ENCODE measurements around the gene BBS9.

Gene BBS9

DNA sequence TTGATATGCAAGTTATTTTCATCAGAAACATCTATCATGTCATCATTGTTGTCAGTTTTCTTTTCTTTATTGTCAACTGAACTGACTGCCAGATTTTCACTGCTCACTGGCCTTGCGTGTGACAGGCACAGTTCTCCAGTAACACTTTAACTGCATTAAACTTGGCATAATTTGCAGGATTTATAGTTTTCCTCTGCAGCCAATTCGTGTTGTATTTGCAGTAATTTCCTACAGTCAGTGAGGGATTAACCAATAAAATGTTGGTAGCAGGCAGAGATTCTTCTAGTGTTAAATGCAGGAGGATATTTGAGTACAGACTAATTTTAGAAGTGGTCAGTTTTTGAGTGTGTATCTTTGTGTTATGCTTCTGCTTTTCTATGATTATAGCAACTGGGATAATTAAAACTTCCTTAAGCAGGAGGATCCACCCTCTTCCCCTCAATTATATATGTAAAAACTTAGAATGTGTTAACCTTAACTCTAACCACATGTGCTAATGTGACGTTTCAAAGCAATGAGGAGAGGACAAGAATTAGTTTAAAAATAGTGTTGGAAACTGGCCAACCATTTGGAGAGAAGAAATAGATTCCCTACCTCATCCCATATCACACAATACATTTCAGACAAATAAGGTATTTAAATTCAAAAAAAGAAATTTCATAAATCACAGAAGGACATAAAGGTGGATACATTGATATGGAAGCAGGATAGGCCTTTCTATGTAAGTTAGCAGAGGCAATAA lies 410.5 kb downstream of the BBS9 start:
- peaks cover 7% of the 10 kb centered on the region for H3K36me3 ChIP-seq (ENCODE audit: control insufficient read depth, insufficient read depth, low read length)
- H3K9me3 ChIP-seq (ENCODE audit: control insufficient read depth, insufficient read depth, low read length) = no peaks in the 10 kb centered on the region
- H3K9ac ChIP-seq (ENCODE audit: low read depth, low read length) = no peak overlapping the region
- no peaks in the 10 kb centered on the region for H3K27me3 ChIP-seq (ENCODE audit: control insufficient read depth, insufficient read depth, low read length)
- no peak overlapping the region for H3K4me3 ChIP-seq (ENCODE audit: low read depth, low read length)
- H3K4me1 ChIP-seq (ENCODE audit: control insufficient read depth, insufficient read depth, low read length) = peaks cover under 1% of the 10 kb centered on the region

GRCh38 chr7:33547880-33548279 lies 418.5 kb downstream of the BBS9 start:
- H3K9ac ChIP-seq (ENCODE audit: low read depth, low read length) = no peak overlapping the region
- H3K9me3 ChIP-seq (ENCODE audit: control insufficient read depth, insufficient read depth, low read length) = no peaks in the 10 kb centered on the region
- H3K4me1 ChIP-seq (ENCODE audit: control insufficient read depth, insufficient read depth, low read length) = no peaks in the 10 kb centered on the region
- no peaks in the 10 kb centered on the region for H3K36me3 ChIP-seq (ENCODE audit: control insufficient read depth, insufficient read depth, low read length)
- no peaks in the 10 kb centered on the region for H3K27me3 ChIP-seq (ENCODE audit: control insufficient read depth, insufficient read depth, low read length)
- no peak overlapping the region for H3K4me3 ChIP-seq (ENCODE audit: low read depth, low read length)

- Histone ChIP-seq H3K9ac (ENCODE audit: low read depth, low read length) (no peak overlapping the region), H3K4me3 (ENCODE audit: low read depth, low read length) (no peak overlapping the region), H3K4me1 (ENCODE audit: control insufficient read depth, insufficient read depth, low read length) (no peaks in the 10 kb centered on the region), H3K9me3 (ENCODE audit: control insufficient read depth, insufficient read depth, low read length) (no peaks in the 10 kb centered on the region), H3K36me3 (ENCODE audit: control insufficient read depth, insufficient read depth, low read length) (no peaks in the 10 kb centered on the region), H3K27me3 (ENCODE audit: control insufficient read depth, insufficient read depth, low read length) (no peaks in the 10 kb centered on the region)
Observed at GRCh38 chr7:33550363-33550762, 421.0 kb downstream of the BBS9 start.

DNA sequence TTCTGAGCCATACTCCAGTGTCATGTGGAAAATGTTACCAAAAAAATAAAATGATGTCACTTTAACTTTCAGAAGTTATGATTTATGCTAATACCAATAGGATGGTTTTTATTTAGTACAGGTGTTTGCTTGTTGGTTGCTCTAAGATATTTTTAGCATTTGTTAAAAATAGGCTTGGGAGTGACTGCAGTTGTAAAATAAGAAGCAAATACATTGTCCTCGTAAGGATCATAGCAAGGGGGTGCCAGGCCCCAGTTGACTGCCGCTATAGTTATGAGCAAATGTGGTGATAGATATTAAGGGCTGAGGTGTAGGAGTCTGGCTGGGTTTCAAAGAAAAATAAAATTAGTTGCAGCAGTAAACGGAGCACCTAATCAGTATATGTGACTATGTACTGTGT lies 421.6 kb downstream of the BBS9 start:
- no peak overlapping the region for H3K4me3 ChIP-seq (ENCODE audit: low read depth, low read length)
- H3K9ac ChIP-seq (ENCODE audit: low read depth, low read length) = no peak overlapping the region
- no peaks in the 10 kb centered on the region for H3K36me3 ChIP-seq (ENCODE audit: control insufficient read depth, insufficient read depth, low read length)
- H3K27me3 ChIP-seq (ENCODE audit: control insufficient read depth, insufficient read depth, low read length) = no peaks in the 10 kb centered on the region
- no peaks in the 10 kb centered on the region for H3K4me1 ChIP-seq (ENCODE audit: control insufficient read depth, insufficient read depth, low read length)
- no peaks in the 10 kb centered on the region for H3K9me3 ChIP-seq (ENCODE audit: control insufficient read depth, insufficient read depth, low read length)

GRCh38 chr7:33554046-33554445 lies 424.7 kb downstream of the BBS9 start:
- H3K9ac ChIP-seq (ENCODE audit: low read depth, low read length) = no peak overlapping the region
- H3K36me3 ChIP-seq (ENCODE audit: control insufficient read depth, insufficient read depth, low read length) = no peaks in the 10 kb centered on the region
- no peaks in the 10 kb centered on the region for H3K4me1 ChIP-seq (ENCODE audit: control insufficient read depth, insufficient read depth, low read length)
- H3K27me3 ChIP-seq (ENCODE audit: control insufficient read depth, insufficient read depth, low read length) = no peaks in the 10 kb centered on the region
- no peak overlapping the region for H3K4me3 ChIP-seq (ENCODE audit: low read depth, low read length)
- no peaks in the 10 kb centered on the region for H3K9me3 ChIP-seq (ENCODE audit: control insufficient read depth, insufficient read depth, low read length)

DNA sequence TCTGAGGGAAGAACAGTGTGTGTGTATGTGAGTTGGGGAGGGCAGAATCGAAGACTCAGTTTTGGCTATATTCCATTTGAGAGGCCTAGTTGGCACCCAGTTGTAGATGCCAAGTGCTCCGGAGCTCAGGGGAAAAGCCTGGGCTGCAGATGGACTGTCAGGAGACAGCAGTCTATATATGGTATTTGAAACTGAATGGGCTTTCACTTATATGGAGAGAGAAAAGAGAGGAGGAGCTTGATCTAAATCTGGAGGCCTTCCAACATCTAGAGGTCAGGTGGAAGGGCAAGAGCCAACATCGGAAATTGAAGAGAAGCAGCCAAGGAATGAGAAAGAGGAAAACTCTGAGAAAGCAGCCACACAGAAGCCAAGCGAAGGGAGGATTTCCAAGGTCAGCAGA lies 425.2 kb downstream of the BBS9 start:
- Histone ChIP-seq H3K4me1 (ENCODE audit: control insufficient read depth, insufficient read depth, low read length) (no peaks in the 10 kb centered on the region), H3K9me3 (ENCODE audit: control insufficient read depth, insufficient read depth, low read length) (no peaks in the 10 kb centered on the region), H3K4me3 (ENCODE audit: low read depth, low read length) (no peak overlapping the region), H3K27me3 (ENCODE audit: control insufficient read depth, insufficient read depth, low read length) (no peaks in the 10 kb centered on the region), H3K36me3 (ENCODE audit: control insufficient read depth, insufficient read depth, low read length) (no peaks in the 10 kb centered on the region), H3K9ac (ENCODE audit: low read depth, low read length) (no peak overlapping the region)

DNA sequence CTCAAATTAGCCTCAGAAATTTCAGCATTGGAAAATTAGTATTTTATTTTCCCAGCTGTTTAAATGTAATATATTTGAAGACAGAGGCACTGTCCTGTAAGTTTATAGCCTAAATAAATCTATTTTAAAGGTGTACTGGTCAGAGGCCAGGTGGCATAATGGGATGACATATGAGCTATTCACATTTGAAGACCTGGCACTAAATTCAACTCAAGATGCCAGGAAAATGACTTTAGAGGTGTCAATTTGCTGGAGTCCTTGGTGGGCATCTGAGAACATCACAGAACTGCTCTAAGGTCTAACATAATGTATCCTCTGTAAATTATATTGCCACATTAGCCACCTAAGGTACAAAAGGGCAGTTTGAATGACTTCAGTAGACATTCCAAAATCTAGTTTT lies 427.1 kb downstream of the BBS9 start:
- Histone ChIP-seq H3K4me1 (ENCODE audit: control insufficient read depth, insufficient read depth, low read length) (no peaks in the 10 kb centered on the region), H3K27me3 (ENCODE audit: control insufficient read depth, insufficient read depth, low read length) (no peaks in the 10 kb centered on the region), H3K36me3 (ENCODE audit: control insufficient read depth, insufficient read depth, low read length) (no peaks in the 10 kb centered on the region), H3K4me3 (ENCODE audit: low read depth, low read length) (no peak overlapping the region), H3K9ac (ENCODE audit: low read depth, low read length) (no peak overlapping the region), H3K9me3 (ENCODE audit: control insufficient read depth, insufficient read depth, low read length) (no peaks in the 10 kb centered on the region)

- Histone ChIP-seq H3K4me3 (ENCODE audit: low read depth, low read length) (no peak overlapping the region), H3K9ac (ENCODE audit: low read depth, low read length) (no peak overlapping the region), H3K27me3 (ENCODE audit: control insufficient read depth, insufficient read depth, low read length) (no peaks in the 10 kb centered on the region), H3K36me3 (ENCODE audit: control insufficient read depth, insufficient read depth, low read length) (no peaks in the 10 kb centered on the region), H3K9me3 (ENCODE audit: control insufficient read depth, insufficient read depth, low read length) (no peaks in the 10 kb centered on the region), H3K4me1 (ENCODE audit: control insufficient read depth, insufficient read depth, low read length) (no peaks in the 10 kb centered on the region)
Observed at GRCh38 chr7:33558549-33559323, 429.4 kb downstream of the BBS9 start.

DNA sequence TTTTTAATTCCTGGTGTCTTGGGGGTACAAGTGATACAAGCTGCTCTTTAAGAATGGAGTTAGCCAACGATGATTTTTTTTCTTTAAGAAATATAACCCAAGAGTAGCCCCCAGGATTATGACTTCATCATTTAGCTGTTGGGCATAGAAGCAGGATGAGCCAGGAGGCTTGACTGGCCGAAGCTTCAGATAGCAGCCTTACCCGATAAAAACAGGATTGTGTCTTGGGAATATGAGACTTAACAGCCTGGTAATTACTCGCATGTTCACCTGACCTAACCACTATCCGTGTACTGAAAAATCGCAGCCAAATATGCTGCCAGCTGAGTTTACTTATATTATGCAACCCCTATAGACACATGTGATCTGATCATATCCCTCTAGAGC lies 430.0 kb downstream of the BBS9 start:
- H3K9me3 ChIP-seq (ENCODE audit: control insufficient read depth, insufficient read depth, low read length) = no peaks in the 10 kb centered on the region
- H3K27me3 ChIP-seq (ENCODE audit: control insufficient read depth, insufficient read depth, low read length) = no peaks in the 10 kb centered on the region
- no peak overlapping the region for H3K9ac ChIP-seq (ENCODE audit: low read depth, low read length)
- no peaks in the 10 kb centered on the region for H3K36me3 ChIP-seq (ENCODE audit: control insufficient read depth, insufficient read depth, low read length)
- H3K4me1 ChIP-seq (ENCODE audit: control insufficient read depth, insufficient read depth, low read length) = no peaks in the 10 kb centered on the region
- H3K4me3 ChIP-seq (ENCODE audit: low read depth, low read length) = no peak overlapping the region

DNA sequence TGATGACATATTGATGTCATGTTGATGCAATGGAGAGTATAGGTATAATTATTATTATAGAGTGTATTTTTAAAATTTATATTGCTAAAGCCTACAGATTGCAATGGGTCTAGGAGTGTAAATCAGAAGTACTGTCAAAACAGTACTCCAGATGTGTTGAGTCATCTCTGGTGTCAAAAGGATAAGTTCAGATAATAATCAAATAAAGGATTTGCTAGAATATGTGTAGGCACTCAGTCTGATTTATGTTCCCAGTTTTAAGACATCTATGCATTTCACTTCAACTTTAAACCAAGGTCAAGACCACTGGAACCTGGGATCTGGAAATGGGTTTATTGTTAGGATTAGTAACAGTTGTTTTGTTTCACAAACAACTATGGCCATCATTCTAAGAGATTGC lies 433.6 kb downstream of the BBS9 start:
- H3K27me3 ChIP-seq (ENCODE audit: control insufficient read depth, insufficient read depth, low read length) = no peaks in the 10 kb centered on the region
- no peak overlapping the region for H3K4me3 ChIP-seq (ENCODE audit: low read depth, low read length)
- H3K36me3 ChIP-seq (ENCODE audit: control insufficient read depth, insufficient read depth, low read length) = no peaks in the 10 kb centered on the region
- no peaks in the 10 kb centered on the region for H3K9me3 ChIP-seq (ENCODE audit: control insufficient read depth, insufficient read depth, low read length)
- no peak overlapping the region for H3K9ac ChIP-seq (ENCODE audit: low read depth, low read length)
- H3K4me1 ChIP-seq (ENCODE audit: control insufficient read depth, insufficient read depth, low read length) = no peaks in the 10 kb centered on the region

GRCh38 chr7:33563651-33564050 lies 434.3 kb downstream of the BBS9 start:
- H3K27me3 ChIP-seq (ENCODE audit: control insufficient read depth, insufficient read depth, low read length) = no peaks in the 10 kb centered on the region
- no peak overlapping the region for H3K9ac ChIP-seq (ENCODE audit: low read depth, low read length)
- H3K36me3 ChIP-seq (ENCODE audit: control insufficient read depth, insufficient read depth, low read length) = no peaks in the 10 kb centered on the region
- H3K4me3 ChIP-seq (ENCODE audit: low read depth, low read length) = no peak overlapping the region
- no peaks in the 10 kb centered on the region for H3K4me1 ChIP-seq (ENCODE audit: control insufficient read depth, insufficient read depth, low read length)
- H3K9me3 ChIP-seq (ENCODE audit: control insufficient read depth, insufficient read depth, low read length) = no peaks in the 10 kb centered on the region

DNA sequence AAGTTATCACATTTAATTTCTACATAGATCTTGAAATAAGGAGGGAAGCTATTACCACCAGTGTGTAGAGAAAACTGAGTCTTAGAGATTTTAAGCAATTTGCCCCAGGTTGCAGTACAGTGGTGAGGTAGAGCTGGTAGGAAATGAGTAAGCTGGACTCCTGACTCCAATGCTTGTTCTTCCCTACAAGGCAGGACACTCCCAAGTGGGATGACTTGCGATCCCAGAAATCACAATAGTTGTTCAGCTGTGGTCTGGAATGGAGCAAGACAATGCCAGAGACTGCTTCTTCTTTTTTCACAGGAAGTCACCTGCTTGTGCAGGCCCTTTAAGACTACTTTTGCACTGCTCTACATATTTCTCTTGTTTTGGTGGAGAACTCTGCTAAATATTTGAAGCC lies 448.8 kb downstream of the BBS9 start:
- H3K4me3 ChIP-seq (ENCODE audit: low read depth, low read length) = no peak overlapping the region
- H3K9me3 ChIP-seq (ENCODE audit: control insufficient read depth, insufficient read depth, low read length) = no peaks in the 10 kb centered on the region
- H3K9ac ChIP-seq (ENCODE audit: low read depth, low read length) = no peak overlapping the region
- H3K4me1 ChIP-seq (ENCODE audit: control insufficient read depth, insufficient read depth, low read length) = no peaks in the 10 kb centered on the region
- H3K36me3 ChIP-seq (ENCODE audit: control insufficient read depth, insufficient read depth, low read length) = no peaks in the 10 kb centered on the region
- no peaks in the 10 kb centered on the region for H3K27me3 ChIP-seq (ENCODE audit: control insufficient read depth, insufficient read depth, low read length)

All from iPS-15b (cell line).